ENCODE data around the gene HOXA11. TPM values are rescaled to one million over a fixed set of nuclear protein-coding genes. Genes with fewer than 3 reads are reported as not detected.

The HOXA11 gene
- total and polyA plus RNA-seq, 11 donors, result not detected

GRCh38 chr7:27192546-27193334 is 7.7 kb upstream of the HOXA11 start:
- H3K4me1 ChIP-seq, result peaks cover 4 to 39% (median 25%) of the 10 kb centered on the region in 12 donors
- H3K36me3 ChIP-seq, result no peaks in the 10 kb centered on the region
- intact Hi-C loops (cut with DNase I), result loop anchor here in 8 of 10 donors (10.0 kb wide), 5 partner anchors 592 to 902 kb away; no protein-coding TSS in a partner anchor
- peak overlapping the region in 1 of 12 donors; percentile 91 for H3K27ac ChIP-seq
- WGBS, 4 donors, result 2 to 4% (median 4%) methylated on average over 23 to 78 of the region's 78 CpGs
- peaks cover 85 to 100% (median 98%) of the 10 kb centered on the region in 9 donors for H3K27me3 ChIP-seq
- TF ChIP-seq POLR2A (IDR thresholded peaks at IDR 0.05), result no peak
- no peak for TF ChIP-seq CTCF (IDR thresholded peaks at IDR 0.05)
- DNase-seq, result no peak
- H3K4me3 ChIP-seq, result peak overlapping the region; percentile 2 to 51 (median 28)
- peak in 1 of 4 donors; percentile 34 for ATAC-seq
- H3K9me3 ChIP-seq, result no peaks in the 10 kb centered on the region

- TF ChIP-seq POLR2A (IDR thresholded peaks at IDR 0.05) (no peak), CTCF (IDR thresholded peaks at IDR 0.05) (no peak)
- H3K4me3 ChIP-seq, result peak overlapping the region in 8 of 12 donors; percentile 2 to 51 (median 28)
- peaks cover 4 to 40% (median 26%) of the 10 kb centered on the region in 12 donors for H3K4me1 ChIP-seq
- WGBS, 4 donors, result 8 to 19% (median 13%) methylated on average over 29 to 42 of the region's 42 CpGs
- DNase-seq (no peak), ATAC-seq (no peak)
- H3K36me3 ChIP-seq, result no peaks in the 10 kb centered on the region
- intact Hi-C loops (cut with DNase I), result loop anchor here in 8 of 10 donors (10.0 kb wide), 5 partner anchors 593 to 903 kb away; no protein-coding TSS in a partner anchor
- H3K27ac ChIP-seq, result peak overlapping the region in 1 of 12 donors; percentile 91
- peaks cover 85 to 100% (median 98%) of the 10 kb centered on the region in 9 donors for H3K27me3 ChIP-seq
- no peaks in the 10 kb centered on the region for H3K9me3 ChIP-seq
These were observed 7.0 kb upstream of the HOXA11 start for GRCh38 chr7:27191833-27192545.

- no peaks in the 10 kb centered on the region for H3K9me3 ChIP-seq
- no peak overlapping the region for H3K4me3 ChIP-seq
- 26 to 37% (median 29%) methylated on average over 15 of the region's 15 CpGs for WGBS, 4 donors
- TF ChIP-seq POLR2A (IDR thresholded peaks at IDR 0.05) (no peak), CTCF (IDR thresholded peaks at IDR 0.05) (no peak)
- peak overlapping the region in 1 of 12 donors; percentile 91 for H3K27ac ChIP-seq
- no peak for ATAC-seq
- intact Hi-C loops (cut with DNase I), result loop anchor here in 8 of 10 donors (10.0 kb wide), 5 partner anchors 594 to 904 kb away; no protein-coding TSS in a partner anchor
- DNase-seq, result no peak
- peaks cover 4 to 40% (median 26%) of the 10 kb centered on the region in 12 donors for H3K4me1 ChIP-seq
- H3K27me3 ChIP-seq, result peaks cover 82 to 100% (median 98%) of the 10 kb centered on the region in 9 donors
- no peaks in the 10 kb centered on the region for H3K36me3 ChIP-seq
These were observed 6.2 kb upstream of the HOXA11 start for GRCh38 chr7:27191161-27191731.

All from heart left ventricle (tissue), 16 donors.